Brain microvascular endothelial cell (primary cell): Measurements from ENCODE around the gene PYY.
A peak's percentile ranks its signal among the peaks of the same experiment; 100 is the strongest.

Experiments
- DNase-seq: peaks from one replicate; pipeline ENCODE4 v3.0.0-alpha.2; 2020
- H3K27ac ChIP-seq: fragments of 250-450 bp; sonication (Bioruptor Pico); 2 replicates; pipeline ENCODE4 v1.5.1; 2020; ENCODE audit warnings: mild to moderate bottlenecking, moderate library complexity
- H3K27me3 ChIP-seq: fragments of 250-450 bp; sonication (Bioruptor Pico); replicated peaks from 2 replicates; pipeline ENCODE4 v1.5.1; 2020; ENCODE audit warnings: mild to moderate bottlenecking
- H3K36me3 ChIP-seq: fragments of 250-450 bp; sonication (Bioruptor Pico); replicated peaks from 2 replicates; pipeline ENCODE4 v1.5.1; 2020; ENCODE audit warnings: mild to moderate bottlenecking
- H3K4me3 ChIP-seq: 2 replicates; pipeline ENCODE4 v1.5.1; 2011; ENCODE audit warnings: low read depth, mild to moderate bottlenecking, control low read depth, low read length, moderate library complexity
- in situ Hi-C: cut with HindIII; loops from 2 replicates; pipeline ENCODE4 v1.10.0; 2017; ENCODE audit warnings: low sequenced_read_pairs, low pct_ligation_motif_present
- TF ChIP-seq, protein P1 (sequence below): IDR thresholded peaks from 2 replicates; pipeline ENCODE4 v1.5.1; 2011; ENCODE audit warnings: low read depth, mild to moderate bottlenecking, moderate library complexity, low read length, control low read depth, inconsistent platforms; ENCODE audit errors: missing control alignments

Gene PYY

DNA sequence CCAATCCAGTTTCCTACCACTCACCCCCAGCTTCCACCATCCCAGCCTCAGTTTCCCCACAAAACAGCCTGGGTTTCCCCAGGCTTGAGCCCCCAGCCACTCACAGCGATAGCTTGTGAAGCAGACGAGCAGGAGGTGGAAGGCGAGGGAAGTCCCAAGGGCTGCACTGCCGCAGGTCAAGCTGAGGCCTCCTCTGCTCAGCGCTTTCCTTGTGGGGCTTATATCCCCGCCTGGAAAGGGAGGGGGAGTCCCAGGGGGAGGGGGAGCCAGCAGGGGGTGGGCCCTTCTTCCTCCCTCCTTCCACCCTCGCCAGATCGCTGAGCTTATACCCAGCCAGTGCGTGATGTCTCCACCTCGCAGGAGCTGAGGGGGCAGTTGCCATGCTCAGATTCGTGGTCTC is at the start of gene PYY:
Gene PYY (minus strand): TSS at position 195 of the 400 bp plus-strand sequence. CDS start 457 bp downstream, outside the sequence.
- Histone ChIP-seq H3K27ac (no peak within 1 kb of the TSS), H3K27me3 (peaks cover 37% of the 10 kb centered on the region), H3K4me3 (no peak within 1 kb of the TSS), H3K36me3 (no peaks in the 10 kb centered on the region)
- in situ Hi-C loops, result no loop called here
- TF ChIP-seq, protein P1, sequence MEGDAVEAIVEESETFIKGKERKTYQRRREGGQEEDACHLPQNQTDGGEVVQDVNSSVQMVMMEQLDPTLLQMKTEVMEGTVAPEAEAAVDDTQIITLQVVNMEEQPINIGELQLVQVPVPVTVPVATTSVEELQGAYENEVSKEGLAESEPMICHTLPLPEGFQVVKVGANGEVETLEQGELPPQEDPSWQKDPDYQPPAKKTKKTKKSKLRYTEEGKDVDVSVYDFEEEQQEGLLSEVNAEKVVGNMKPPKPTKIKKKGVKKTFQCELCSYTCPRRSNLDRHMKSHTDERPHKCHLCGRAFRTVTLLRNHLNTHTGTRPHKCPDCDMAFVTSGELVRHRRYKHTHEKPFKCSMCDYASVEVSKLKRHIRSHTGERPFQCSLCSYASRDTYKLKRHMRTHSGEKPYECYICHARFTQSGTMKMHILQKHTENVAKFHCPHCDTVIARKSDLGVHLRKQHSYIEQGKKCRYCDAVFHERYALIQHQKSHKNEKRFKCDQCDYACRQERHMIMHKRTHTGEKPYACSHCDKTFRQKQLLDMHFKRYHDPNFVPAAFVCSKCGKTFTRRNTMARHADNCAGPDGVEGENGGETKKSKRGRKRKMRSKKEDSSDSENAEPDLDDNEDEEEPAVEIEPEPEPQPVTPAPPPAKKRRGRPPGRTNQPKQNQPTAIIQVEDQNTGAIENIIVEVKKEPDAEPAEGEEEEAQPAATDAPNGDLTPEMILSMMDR, result no peak
- no peak for DNase-seq

- H3K4me3 ChIP-seq, result no peak overlapping the region
- H3K27me3 ChIP-seq, result no peaks in the 10 kb centered on the region
- H3K36me3 ChIP-seq, result no peaks in the 10 kb centered on the region
- TF ChIP-seq, protein P1, result no peak
- peak; percentile 57 for DNase-seq
- in situ Hi-C loops, result no loop called here
- no peak overlapping the region for H3K27ac ChIP-seq
Measured at GRCh38 chr17:44002141-44002848, 48.6 kb upstream of the PYY start.

DNA sequence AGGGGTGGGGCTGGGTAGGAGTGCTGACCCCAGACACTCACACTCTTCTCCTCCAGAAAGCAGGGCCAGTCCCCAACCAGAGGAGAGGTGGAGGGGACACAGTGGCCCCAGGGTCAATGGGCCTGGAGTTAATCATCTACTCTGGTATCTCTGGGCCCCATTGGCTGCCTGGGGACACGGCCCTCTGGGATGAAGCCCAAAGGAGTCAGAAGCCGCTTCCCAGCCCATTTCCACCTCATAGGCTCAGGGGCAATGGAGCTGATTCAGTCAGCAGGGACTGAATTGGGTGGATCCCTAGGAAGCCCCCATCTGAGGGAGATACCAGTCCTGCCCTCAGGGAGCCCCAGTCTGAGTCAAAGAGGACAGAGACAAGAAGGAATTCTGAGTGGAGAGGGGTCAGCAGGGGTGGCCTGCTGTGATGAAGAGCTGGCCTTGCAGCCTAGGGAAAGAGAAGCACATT is 47.8 kb upstream of the PYY start:
- TF ChIP-seq, protein P1, result no peak
- Histone ChIP-seq H3K27ac (no peak overlapping the region), H3K27me3 (no peaks in the 10 kb centered on the region), H3K4me3 (no peak overlapping the region), H3K36me3 (no peaks in the 10 kb centered on the region)
- DNase-seq, result no peak
- in situ Hi-C loops, result no loop called here

DNA sequence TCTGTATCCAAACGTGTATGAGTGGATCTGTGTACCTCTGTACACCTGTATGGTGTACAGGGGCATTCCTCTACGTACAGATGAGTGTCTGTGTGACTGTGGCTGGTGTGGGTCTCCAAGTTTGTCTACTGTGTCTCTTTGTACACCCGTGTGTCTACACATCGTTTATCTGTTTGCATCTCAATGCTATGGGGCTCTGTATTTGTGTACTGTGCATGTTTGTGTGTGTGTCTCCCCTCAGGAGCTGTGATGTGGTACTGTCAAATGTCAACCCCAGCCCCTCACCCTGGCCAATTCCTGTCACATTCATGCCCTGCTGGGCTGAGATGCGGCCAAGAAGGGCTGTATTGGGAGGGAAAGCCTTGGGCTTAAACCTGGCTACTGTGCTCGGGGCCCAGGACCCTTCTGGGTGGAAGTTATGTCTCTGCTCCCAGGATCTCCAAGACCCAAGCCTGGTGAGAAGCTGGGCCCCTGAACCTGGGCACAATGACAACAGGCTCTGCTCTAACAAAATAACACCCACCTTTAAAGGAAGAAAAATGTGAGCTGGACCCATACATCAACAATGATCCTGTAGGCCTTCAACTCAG is 47.2 kb upstream of the PYY start:
- H3K27ac ChIP-seq, result no peak overlapping the region
- DNase-seq, result no peak
- TF ChIP-seq, protein P1, result no peak
- H3K4me3 ChIP-seq, result no peak overlapping the region
- H3K27me3 ChIP-seq, result no peaks in the 10 kb centered on the region
- H3K36me3 ChIP-seq, result no peaks in the 10 kb centered on the region
- in situ Hi-C loops, result no loop called here

DNA sequence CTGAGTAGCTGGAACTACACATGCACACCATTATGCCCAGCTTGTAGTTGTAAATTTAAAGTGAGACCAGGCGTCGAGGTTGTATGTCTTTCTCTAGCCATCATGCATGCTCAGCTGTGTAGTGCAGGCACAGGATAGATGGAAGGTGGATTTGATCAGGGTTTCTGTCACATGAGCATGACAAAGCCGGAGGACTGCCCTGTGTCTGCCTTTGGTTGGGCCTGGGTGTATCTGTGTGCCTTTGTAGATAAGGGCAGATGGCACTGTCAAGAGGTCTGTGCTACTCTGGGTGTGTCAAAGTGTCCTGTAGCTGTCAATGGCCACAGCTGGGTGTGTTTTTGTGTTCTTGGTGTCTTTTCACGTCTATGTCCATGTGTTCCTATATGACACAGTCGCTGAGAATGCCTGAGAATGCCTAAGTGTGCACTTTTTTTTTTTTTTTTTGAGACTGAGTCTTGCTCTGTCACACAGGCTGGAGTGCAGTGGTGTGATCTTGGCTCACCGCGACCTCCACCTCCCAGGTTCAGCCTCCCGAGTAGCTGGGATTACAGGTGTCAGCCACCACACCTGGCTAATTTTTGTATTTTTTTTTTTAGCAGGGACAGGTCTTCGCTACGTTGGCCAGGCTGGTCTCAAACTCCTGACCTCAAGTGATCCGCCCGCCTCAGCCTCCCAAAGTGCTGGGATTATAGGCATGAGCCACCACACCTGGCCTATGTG is 46.6 kb upstream of the PYY start:
- no peaks in the 10 kb centered on the region for H3K27me3 ChIP-seq

More for the DNA sequence above, 46.6 kb upstream of the PYY start:
- no peak overlapping the region for H3K4me3 ChIP-seq
- H3K36me3 ChIP-seq, result no peaks in the 10 kb centered on the region
- TF ChIP-seq, protein P1, result no peak
- DNase-seq, result no peak
- in situ Hi-C loops, result no loop called here
- H3K27ac ChIP-seq, result no peak overlapping the region
